HFF-Myc (cell line): Measurements from ENCODE around the gene FGF19.

Experiments
- DNase-seq: peaks from one replicate; pipeline ENCODE4 v3.0.0-alpha.2; 2011; ENCODE audit warnings: low read depth; ENCODE audit errors: extremely low read depth
- H3K4me3 ChIP-seq: replicated peaks from 2 replicates; pipeline ENCODE4 v1.5.1; 2011; ENCODE audit warnings: low read depth, mild to moderate bottlenecking, control low read depth, low read length
- CTCF ChIP-seq: IDR thresholded peaks from 2 replicates; pipeline ENCODE4 v1.5.1; 2012; ENCODE audit warnings: mild to moderate bottlenecking, low read depth, low read length, control low read depth; ENCODE audit errors: missing control alignments

The FGF19 gene

GRCh38 chr11:69682681-69683326 is 21.0 kb downstream of the FGF19 start:
- no peak for TF ChIP-seq CTCF
- DNase-seq = no peak

GRCh38 chr11:69682221-69682620 is 21.6 kb downstream of the FGF19 start:
- TF ChIP-seq CTCF = no peak
- DNase-seq = no peak
- H3K4me3 ChIP-seq = no peak overlapping the region

More at GRCh38 chr11:69682681-69683326, 21.0 kb downstream of the FGF19 start:
- H3K4me3 ChIP-seq = no peak overlapping the region

GRCh38 chr11:69680688-69681087 is 23.1 kb downstream of the FGF19 start:
- DNase-seq = no peak
- no peak for TF ChIP-seq CTCF
- no peak overlapping the region for H3K4me3 ChIP-seq

- no peak overlapping the region for H3K4me3 ChIP-seq
- TF ChIP-seq CTCF = no peak
- DNase-seq = no peak
Measured at GRCh38 chr11:69677749-69678148, 26.1 kb downstream of the FGF19 start.

GRCh38 chr11:69674886-69675714 is 28.7 kb downstream of the FGF19 start, which contains the start of gene LTO1:
TSS of gene LTO1 (minus strand) at chr11:69675353. CDS start at chr11:69675239, 114 bp downstream.
- DNase-seq = peak; percentile 78
- peak within 1 kb of the TSS; percentile 85 for H3K4me3 ChIP-seq
- TF ChIP-seq CTCF = no peak

- no peak for TF ChIP-seq CTCF
- DNase-seq = no peak
- peak overlapping the region; percentile 85 for H3K4me3 ChIP-seq
Measured at GRCh38 chr11:69674267-69674885, 29.4 kb downstream of the FGF19 start.
